Activated CD4-positive, alpha-beta T cell treated with anti-CD3 and anti-CD28 coated beads, Interleukin-2, amount 50 U/mL, for 48 hours (primary cell): ENCODE data around the gene CFAP65.
A peak's percentile ranks its signal among the peaks of the same experiment; 100 is the strongest.

Experiments used
- DNase-seq, 2 experiments: peaks; one replicate each; pipeline ENCODE4 v3.0.0-alpha.2; 2020

Gene CFAP65

DNA sequence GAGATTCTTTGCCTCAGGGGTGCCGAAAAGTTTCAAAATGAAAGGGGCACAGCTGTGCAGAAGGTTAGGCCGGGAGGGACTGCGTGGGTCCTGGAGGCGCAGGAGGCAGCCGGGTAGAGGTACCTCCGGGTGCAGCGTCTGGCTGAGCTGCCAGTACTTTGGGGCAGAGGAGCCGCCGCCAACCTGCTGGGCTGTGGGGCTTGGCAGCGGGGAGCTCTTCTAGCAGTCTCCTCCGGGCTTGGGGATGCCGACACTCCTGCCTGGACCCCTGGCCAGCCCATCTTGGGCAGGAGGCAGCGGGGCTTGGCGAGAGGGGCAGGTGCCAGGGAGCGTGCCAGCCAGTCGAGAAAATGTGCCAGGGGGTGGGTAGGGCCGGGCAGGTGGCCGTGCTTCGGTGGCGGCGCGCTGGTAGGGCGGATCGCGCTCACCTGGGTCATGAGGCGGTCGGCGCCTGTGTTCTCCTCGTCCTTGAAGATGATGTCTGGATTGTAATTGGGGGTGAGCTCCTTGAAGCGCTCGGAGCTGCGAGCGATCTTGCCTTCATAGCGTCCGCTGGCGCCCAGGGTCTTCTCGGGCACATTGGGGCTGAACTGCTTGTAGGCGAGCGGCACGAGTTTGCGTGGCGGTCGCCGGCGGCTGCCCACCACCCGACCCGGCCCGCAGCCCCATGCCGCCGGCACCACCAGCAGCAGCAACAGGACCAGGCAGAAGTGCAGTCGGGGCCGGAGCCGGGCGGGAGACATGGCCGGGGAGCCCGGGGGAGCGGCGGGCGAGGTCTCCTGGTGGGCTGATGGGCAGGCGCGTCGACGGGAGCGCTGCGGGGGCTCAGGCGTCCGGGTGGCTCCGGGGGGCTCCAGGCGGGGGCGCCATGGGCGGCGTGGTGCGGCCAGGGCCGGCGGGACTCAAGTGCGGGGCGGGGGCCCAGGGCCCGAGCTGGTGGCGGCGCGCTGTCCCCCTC is 18.7 kb upstream of the CFAP65 start:
- DNase-seq: peak; percentile 13 to 18

DNA sequence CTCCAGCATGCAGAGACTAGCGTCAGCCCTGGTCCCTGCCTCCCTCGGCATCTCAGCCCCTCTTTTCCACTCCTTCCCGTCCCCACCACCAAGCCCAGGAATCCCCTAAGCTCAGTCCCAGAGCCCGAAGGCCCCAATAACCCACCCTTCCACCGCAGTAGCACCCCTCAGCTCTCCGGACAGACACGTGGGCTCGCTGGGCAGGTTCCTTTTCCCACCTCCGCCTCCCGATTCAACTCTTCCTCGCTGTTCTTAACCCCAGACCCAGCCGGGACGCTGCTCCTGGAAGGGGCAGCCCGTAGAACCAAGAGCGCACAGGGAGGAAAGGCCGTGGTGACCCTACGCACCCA is 18.0 kb upstream of the CFAP65 start:
- no peak for DNase-seq

DNA sequence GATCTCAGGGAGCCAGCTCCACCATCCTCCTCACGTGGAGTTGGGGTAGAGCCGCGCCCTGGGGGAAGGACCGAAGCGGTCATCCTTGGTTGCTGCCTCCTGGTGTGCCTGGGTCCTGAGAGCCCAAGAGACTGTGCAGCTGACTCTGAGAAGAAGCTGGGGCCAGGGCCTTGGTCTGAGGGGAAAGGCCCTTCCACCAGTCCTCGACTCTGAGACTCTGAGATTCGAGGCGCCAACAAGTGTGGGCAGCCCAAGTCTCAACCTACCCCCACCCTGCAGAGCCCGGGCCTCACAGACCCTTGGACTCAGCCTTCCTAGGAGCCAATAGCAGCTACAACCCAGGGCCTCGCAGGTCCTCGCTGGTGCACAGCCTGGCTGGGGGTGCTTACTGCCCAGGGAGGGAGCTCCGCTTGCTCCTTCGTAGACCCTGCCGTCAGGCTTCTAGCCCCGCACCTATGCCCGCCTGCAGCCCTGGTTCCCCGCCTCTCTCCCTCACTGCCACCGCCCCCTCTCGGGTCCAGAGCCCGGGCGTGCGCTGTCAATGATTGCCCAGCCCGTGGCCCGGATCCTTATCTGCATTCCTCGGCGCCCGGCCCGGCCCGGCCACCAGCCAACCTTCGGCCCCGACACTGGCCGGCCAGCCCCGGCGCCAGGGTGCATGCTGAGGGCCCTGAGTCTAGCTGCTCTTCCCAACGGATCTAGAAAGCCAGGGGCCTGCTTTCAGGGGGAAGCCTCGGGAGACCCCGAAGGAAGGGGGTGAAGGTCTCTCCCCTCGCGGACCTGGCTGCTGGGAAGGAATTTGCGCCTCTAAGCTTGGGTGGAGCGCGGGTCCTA is 17.4 kb upstream of the CFAP65 start:
- peak; percentile 5 to 8 for DNase-seq

DNA sequence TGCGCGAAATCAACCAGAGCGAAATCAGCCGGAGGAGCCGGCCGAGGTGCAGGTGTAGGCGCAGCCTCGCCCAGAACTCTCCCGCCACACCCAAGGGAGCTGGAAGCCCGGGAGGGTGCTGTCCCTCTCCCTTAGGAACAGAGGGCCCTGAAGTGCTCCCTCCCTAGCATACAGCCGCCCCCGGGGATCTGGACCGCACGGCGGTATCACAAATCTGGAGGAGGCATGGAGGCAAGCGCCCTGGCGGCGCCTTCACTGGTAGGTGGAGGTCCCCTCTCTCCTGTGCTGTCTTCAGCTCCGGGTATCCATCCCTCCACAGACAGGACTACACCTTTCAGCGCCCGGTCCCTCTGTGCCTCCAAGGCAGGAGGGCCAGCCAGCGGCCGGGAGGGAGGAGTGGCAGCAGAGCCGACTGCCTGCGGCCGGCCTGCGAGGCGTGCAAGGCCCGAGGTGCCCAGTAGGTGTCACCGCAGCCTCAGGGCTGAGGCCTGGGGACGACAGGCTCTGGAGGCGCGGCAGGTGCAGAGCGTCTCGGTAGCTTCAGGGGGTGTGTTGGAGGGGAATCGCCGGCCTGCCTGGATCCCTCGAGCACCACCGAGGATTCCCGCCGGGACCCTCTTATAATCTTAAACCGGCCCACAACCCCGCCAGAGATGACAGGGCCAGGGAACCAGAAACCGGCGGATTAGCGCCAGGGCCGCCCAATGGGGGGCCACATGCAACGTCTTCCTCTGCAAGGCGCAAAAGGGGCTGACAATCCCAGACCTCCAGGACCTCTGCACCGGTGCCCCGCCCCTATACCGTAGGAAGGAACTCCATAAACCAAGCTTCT is 16.6 kb upstream of the CFAP65 start:
- peak; percentile 81 to 86 for DNase-seq

DNA sequence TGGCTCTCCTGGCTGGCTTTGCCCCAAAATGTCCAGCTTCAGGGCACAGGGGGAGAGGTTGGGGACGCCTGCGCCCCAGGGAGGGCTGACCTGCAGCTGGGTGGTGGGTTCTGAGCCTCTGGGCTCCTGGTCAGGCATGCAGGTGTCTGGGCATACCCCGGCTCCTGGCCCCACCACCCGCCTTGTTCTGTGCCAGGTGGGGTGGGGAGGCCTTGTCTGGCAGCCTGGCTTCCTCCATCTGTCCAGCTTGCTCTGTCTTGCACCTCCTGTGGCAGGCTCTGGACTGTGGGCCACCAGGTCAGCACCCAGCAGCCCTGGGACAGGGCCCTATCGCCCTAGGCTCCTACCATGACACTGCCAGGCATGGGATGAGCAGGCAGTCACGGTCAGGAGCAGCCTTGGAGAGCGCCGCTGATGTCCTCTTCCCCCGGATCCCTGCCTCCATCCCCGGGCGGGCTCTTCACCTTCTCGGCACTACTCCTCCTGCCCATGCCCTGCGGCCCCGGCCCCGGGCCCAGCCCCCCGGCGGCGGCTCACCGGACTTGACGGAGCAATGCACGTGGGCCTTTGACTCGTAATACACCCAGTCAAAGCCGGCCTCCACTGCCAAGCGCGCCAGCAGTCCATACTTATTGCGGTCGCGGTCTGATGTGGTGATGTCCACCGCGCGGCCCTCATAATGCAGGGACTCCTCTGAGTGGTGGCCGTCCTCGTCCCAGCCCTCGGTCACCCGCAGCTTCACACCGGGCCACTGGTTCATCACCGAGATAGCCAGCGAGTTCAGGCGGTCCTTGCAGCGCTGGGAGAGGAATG is 15.8 kb upstream of the CFAP65 start:
- no peak for DNase-seq

DNA sequence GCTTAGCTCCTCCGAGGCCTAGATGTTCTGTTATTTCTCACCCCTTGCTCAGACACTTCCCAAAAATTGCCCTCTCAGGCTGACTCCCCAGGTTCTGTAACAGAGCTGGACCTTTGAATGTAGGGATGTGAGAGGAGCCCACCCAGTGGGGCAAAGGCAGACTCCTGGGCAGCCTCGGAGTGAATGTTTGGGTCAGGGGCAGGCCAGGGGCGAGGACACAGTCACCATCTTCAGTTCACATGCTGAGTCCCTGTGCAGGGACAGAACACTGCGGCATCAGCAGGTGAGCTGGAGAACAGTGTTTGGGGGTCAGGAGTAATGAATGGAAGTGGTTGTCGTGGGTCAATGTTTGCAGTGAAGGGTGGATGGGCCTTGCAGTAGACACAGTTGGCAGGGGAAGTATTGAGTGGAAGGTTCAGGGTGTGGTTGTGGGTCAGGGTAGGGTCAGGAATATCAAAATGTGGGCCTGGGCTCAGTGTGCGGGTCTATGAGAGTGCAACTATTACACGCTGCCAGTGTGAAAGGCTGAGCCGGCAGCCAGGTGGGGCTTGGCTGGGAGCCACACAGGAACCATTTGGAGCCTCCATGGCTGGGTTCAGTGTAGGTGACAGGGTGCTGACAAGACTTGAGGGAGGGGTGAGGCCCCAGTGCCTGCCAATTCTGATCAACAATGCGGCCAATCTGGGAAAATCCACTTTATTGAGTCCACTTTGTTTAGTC is 15.0 kb upstream of the CFAP65 start:
- DNase-seq: no peak

DNA sequence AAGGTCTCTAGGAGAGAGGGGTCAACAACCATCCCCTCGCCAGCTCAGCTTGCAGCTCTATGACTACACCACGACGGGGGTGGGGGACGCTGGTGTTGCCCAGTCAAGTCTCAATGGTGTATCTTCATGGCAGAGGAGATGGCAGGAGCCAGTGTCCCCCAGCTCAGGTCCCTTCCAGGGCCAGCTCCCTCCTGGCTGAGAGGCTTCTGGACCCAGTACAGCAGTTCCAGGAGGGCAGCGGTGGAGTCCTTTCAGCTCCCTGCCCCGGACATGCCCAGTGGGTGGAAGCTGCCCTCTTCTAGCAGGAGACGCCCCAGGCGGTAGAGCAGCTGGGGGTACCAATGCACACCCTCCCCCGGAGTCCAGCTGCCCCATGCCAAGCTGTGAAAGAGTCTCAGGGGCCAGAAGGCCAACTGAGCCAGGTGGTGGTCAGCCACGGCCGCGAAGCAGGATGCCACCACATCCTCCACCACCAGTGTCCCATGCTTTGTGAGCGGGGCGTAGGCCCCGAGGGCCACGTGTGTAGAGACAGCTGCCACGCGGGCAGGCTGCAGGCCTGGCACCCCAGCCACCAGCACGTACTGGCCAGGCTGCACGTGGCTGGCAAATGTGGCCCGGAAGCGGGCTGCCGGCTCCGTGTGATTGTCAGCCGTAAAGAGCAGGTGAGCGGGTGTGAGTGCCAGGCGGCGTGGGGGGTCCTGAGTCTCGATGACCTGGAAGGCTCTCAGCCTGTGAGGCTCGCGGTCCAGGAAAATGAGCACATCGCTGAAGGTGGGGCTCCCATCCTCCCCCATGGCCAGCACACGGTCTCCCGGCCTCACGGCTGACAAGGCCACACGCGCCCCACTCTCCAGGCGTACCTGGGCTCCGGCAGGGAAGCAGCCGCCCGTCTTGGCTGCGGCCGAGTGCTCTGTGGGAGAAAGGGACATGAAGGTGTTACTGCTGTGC is 13.9 kb upstream of the CFAP65 start:
- no peak for DNase-seq

DNA sequence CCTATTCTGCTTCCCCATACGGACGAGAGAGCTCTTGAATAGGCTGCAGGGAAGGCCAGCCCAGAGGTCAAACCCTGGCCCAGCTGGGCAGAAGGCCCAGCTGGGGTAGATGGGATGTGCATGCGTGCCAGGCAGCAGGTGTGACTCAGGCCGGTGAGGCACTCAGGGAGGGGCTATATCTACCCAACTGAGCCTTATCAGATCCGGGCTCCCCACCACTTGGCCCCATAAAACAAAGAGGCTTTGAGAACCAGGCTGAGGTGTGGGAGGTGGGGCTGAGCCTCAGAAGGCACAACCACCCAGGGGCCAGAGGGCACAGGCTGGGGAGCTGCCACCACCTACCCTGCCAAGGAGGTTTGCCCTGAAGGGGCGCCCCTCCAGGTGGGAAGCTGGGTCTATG is 8.0 kb upstream of the CFAP65 start:
- DNase-seq: no peak

DNA sequence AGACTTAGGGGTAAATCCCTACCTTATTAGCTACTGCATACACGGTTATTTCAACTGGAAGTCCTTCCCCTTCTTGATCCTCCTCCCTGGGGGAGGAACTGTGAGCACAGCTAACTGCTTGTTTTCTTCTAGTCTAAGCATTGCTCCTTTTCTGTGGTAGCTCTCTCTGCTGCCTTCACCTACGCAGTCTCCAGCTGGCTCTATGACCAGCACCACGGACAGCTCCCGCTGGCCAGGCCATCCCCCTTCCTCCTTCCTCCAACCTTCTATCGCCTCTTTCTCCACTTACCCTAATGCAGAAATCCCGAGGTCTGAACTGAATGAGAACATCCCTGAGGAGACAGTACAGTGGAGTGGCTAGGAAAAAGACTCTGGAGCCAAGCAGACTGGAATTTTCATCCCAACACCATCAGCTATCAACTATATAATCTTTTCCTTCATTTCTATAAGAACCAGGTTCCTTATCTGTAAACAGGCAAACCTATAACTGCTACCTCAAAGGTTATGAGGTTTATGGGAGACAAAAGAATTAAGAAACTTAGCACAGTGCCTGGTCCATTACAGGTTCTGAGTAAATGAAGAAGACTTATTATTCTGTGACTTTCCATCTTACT is 4.7 kb upstream of the CFAP65 start:
- peak in 1 of 2 experiments; percentile 35 for DNase-seq

DNA sequence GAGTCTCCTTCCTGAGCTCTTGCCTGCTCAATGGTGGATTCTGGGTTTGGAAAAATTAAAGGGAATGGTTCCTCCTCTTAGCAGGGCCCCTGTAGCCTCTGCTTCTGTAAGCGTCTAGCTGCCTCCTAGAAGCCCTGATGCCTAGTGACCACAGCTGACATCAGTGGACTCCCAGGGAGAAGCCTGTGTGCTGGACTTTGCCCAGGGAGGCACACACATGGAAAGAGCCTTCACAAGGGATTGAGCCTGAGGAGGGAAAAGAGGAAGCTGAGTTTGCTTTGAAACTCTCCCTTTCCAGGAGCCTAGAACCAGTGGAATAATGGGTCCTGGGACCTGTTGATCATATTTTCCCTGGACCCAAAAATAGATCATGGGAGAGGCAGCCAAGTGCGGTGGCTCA is 1.4 kb upstream of the CFAP65 start:
- no peak for DNase-seq

DNA sequence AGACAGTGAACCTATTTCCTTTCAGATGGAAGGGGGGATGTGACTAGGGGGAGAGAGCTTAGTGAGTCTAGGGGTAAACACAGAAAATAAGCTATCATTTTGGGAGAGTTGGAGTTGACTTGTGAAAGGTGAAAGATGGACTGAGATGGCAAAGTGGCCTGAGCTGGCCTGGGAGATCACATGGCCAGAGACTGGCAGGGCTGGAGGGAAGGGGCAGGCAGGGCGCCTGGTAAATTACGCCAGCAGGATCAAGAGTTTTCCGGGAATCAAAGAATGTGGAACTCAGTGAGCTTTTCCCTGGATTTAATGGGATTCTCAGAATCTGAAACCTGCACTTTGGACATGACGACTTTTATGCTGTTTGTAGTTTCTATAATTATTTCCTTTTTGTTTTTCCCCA is 841 bp upstream of the CFAP65 start:
- no peak for DNase-seq

DNA sequence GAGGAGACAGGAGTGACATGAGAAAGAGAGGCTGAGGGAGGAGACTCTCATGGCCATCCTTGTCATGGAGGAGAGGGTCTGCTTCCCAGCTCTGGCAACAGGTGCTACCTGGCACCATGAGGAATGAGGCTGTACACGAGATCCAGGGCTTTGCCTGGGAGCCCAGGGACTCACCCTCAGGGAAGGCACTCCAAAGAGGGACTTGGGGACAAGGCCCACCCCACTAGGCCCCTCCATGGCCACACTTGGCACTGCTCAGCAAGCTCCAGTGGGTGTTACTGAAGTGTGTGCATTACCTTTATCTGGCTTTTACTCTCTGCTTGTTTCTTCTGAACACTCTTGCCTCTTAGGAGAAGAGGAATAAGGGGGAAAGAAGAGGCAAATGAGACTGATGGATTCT is 2.7 kb downstream of the CFAP65 start:
- no peak for DNase-seq

DNA sequence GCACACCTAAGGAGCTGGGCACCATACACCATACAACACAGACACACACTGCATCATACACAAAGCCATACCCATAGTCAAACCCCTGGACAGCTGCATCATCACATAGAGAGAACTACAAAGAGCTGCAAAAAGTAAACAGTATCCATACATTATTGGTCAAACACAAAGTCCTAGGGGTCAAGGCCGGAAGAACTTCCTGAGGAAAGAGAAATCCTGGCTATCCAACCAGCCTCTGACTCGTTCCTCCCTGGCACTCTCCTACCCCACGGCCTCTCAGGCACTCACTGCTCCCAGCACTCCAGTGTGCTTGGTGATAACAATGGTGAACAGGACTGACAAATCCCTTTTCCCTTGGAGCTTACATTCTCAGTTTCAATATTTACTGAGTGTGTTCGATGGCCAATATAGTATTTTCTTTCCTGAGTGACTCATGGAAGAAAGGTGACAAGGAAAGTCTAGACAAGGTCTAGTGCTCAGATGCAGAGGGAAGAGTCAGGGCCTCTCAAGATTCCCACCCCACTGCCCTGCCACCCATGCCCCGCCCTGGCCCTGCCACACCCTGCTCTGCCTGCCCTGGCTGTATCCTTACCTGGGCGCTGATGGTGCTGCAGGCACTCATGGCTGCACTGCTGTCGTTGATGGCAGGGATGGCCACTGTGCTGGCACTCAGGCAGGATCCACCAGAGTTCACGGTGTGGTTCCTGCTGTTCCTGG is 3.4 kb downstream of the CFAP65 start:
- no peak for DNase-seq

DNA sequence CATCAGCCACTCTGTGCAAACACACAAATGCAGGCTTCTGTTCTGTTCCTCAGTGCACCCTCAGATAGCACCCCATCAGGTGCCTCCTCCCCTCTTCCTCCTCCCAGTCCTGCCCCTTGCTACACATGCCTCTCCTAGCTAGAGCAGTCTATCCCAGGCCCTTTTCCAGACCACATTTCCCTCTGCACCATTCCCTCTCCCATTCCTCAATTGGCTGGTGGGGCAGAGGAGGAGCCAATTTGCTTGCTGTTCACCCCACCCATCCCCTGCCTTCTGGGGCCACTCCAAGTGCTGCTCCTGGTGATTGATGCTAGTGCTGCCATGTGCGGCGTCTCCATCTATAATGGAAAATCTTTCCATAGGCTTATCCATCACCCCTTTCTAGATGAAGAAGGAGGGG is 5.4 kb downstream of the CFAP65 start:
- no peak for DNase-seq

DNA sequence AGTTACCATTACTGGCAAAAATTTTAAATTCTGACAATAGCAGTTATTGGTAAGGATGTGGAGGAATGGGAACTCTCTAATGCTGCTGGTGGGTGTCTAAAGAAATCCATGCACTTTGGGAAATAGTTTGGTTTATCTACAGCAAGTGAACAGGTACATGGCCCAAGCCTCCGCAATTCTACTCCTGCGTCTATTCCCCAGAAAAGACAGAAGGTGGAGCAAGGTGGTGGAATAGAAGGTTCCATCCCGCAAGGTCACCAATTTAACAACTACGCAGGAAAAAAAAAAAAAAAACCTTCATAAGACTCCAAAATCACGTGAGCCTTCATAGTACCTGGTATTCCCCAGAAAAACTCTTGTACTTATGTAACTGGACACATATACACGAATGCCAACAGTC is 6.5 kb downstream of the CFAP65 start:
- DNase-seq: no peak

DNA sequence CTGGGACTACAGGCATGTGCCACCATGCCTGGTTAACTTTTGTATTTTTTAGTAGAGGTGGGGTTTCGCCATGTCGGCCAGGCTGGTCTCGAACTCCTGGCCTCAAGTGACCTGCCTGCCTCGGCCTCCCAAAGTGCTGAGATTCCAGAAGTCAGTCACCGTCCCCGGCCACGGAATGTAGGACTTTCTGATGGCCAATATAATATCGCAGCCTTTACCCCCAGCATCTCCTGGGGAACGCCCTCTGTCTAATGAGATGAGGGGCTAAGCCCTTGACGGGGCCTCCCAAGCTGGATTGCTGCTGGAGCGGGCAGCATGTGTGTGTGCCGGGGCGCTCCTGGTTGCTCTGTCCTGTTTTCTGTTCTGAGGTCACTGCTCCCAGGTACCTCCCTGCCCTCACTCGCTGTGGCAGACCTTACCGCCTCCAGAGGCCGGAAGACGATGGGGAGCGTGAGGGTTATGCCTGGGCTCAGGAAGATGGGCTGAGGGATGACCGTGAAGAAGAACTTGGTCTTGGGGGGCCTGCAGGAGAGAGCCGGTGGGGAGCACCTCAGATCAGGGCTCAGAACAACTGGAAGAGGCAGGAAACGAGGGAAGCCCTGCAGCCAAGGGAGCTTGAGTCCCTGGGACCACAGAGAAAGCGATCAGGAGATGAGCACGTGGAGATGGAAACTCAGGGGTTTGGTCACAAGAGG is 9.1 kb downstream of the CFAP65 start:
- DNase-seq: no peak

DNA sequence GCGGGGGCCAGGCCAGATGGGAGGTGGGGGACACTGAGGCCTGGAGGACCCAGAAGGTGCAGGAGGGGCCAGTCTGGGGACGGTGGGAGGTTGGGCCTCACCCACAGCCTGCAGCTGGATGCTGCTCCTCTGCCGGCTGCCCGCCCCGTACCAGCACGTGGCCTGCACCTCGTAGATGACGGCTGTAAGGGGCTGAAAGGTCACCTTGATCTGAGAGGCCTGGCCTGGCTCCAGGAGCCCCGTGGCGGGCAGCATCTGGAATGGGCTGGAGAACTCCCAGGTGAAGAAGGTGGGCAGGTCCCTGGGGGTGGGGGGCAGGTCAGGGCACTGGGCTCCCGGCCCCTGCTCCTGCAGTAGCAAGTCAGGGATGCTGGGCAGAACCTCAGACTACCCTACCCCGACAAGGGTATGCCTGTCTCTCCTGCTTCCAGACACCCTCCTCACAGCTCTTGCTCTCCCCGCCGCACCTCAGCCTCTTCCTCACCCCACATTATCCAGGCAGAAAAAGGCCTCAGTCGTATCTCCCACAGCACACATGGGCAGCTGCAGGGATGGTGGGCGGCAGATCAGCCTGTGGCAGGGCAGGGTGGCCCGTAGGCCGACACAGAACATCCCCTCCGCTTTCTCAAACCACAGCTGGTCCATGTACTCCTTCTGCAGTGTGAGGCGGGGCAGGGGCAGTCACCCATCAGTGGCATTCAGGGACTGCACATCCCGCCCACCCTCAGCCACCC is 10.1 kb downstream of the CFAP65 start:
- no peak for DNase-seq
